A549 treated with RU486 at 1 μM for 4 hours (cell line): ENCODE measurements around the gene ALDH8A1. TPM values are rescaled to one million over a fixed set of nuclear protein-coding genes. Genes with fewer than 3 reads are reported as not detected.

Experiments
- total RNA-seq: library from RNA; stranded (reverse); fragments of 200-300 nt; extraction: Qiagen RNA extraction; gene quantifications from 5 replicates; pipeline ENCODE4 v1.2.3, GENCODE V29; 2022; ENCODE audit warnings: low read depth

Gene ALDH8A1
- total RNA-seq, result 0.08 to 0.17 TPM (median 0.13 TPM) in 4 of 5 replicates, not detected in the other

GRCh38 chr6:134949927-134950326 is at the start of gene ALDH8A1:
ALDH8A1 (minus strand) TSS chr6:134950101; CDS start chr6:134950053, 48 bp downstream.

Other genes with a start within 250 kb of the ALDH8A1 start
- gene HBS1L, start 104.7 kb upstream of the ALDH8A1 start, total RNA-seq, result 22.0 to 43.2 TPM (median 33.4 TPM) in 5 replicates
- 0.35 to 1.3 TPM (median 0.63 TPM) in 5 replicates for gene MYB, start 231.2 kb upstream of the ALDH8A1 start, total RNA-seq